Keratinocyte (primary cell): Measurements from ENCODE around the gene HSBP1L1. TPM values are rescaled to one million over a fixed set of nuclear protein-coding genes. Genes with fewer than 3 reads are reported as not detected.

Source experiments
- DNase-seq: peaks from one replicate; pipeline ENCODE4 v3.0.0-alpha.2; 2011; ENCODE audit warnings: low read depth, missing footprints, low spot score
- FAIRE-seq: peaks from 2 replicates; lab custom pipeline; 2011; peaks lifted over from hg19 to GRCh38; lab: Jason Lieb, UNC
- H2AFZ ChIP-seq: 2 replicates; pipeline ENCODE4 v1.6.0; 2012; ENCODE audit warnings: low read length, control low read depth, inconsistent platforms; ENCODE audit not compliant: control insufficient read depth
- H3K27ac ChIP-seq: 2 replicates; pipeline ENCODE4 v1.5.1; 2011; ENCODE audit warnings: low read length; ENCODE audit not compliant: control insufficient read depth, insufficient read depth
- H3K27me3 ChIP-seq: 3 replicates; pipeline ENCODE4 v1.6.0; 2011; ENCODE audit warnings: low read length; ENCODE audit not compliant: control insufficient read depth, insufficient read depth; ENCODE audit errors: extremely low read depth
- H3K36me3 ChIP-seq, 2 experiments: 2 replicates in 1 of 2; 3 replicates in 1 of 2; pipeline ENCODE4 v1.5.1; 2011; ENCODE audit warnings: low read length in 2 of 2, mild to moderate bottlenecking in 1 of 2; ENCODE audit not compliant: control insufficient read depth in 2 of 2, insufficient read depth in 2 of 2; ENCODE audit errors: extremely low read depth in 1 of 2
- H3K4me1 ChIP-seq: 3 replicates; pipeline ENCODE4 v1.5.1; 2011; ENCODE audit warnings: low read length; ENCODE audit not compliant: control insufficient read depth, insufficient read depth; ENCODE audit errors: extremely low read depth
- H3K4me2 ChIP-seq: 3 replicates; pipeline ENCODE4 v1.6.0; 2011; ENCODE audit warnings: low read depth, low read length; ENCODE audit not compliant: control insufficient read depth, insufficient read depth; ENCODE audit errors: extremely low read depth
- H3K4me3 ChIP-seq, 3 experiments: fragments of 200-600 bp in 1 of 3; sonication (generic) in 1 of 3; 2 replicates in 2 of 3; 3 replicates in 1 of 3; pipeline ENCODE4 v1.5.1; 2011 to 2016; ENCODE audit warnings: low read length in 3 of 3, mild to moderate bottlenecking in 3 of 3, control low read depth in 2 of 3, inconsistent platforms in 1 of 3, low read depth in 1 of 3, mixed read lengths in 1 of 3, mixed run types in 1 of 3, moderate library complexity in 1 of 3; ENCODE audit not compliant: control insufficient read depth in 2 of 3, insufficient read depth in 2 of 3; ENCODE audit errors: extremely low read depth in 1 of 3
- H3K79me2 ChIP-seq: 2 replicates; pipeline ENCODE4 v1.6.0; 2012; ENCODE audit warnings: low read length; ENCODE audit not compliant: control insufficient read depth, insufficient read depth
- H3K9ac ChIP-seq: 3 replicates; pipeline ENCODE4 v1.6.0; 2011; ENCODE audit warnings: low read length; ENCODE audit not compliant: control insufficient read depth, insufficient read depth; ENCODE audit errors: extremely low read depth
- H3K9me1 ChIP-seq: 3 replicates; pipeline ENCODE4 v1.6.0; 2011; ENCODE audit warnings: low read length; ENCODE audit not compliant: control insufficient read depth, insufficient read depth; ENCODE audit errors: extremely low read depth
- H3K9me3 ChIP-seq: 2 replicates; pipeline ENCODE4 v1.5.1; 2012; ENCODE audit warnings: low read depth, low read length; ENCODE audit not compliant: control insufficient read depth
- H4K20me1 ChIP-seq: 3 replicates; pipeline ENCODE4 v1.6.0; 2011; ENCODE audit warnings: low read length; ENCODE audit not compliant: control insufficient read depth, insufficient read depth; ENCODE audit errors: extremely low read depth
- CTCF ChIP-seq, 3 experiments: IDR thresholded peaks in 1 of 3; conservative IDR thresholded peaks in 1 of 3; optimal IDR thresholded peaks in 1 of 3; 2 replicates in 2 of 3; 3 replicates in 1 of 3; pipeline versions ENCODE3 to v1.5.1; 2011; ENCODE audit warnings: low read length in 3 of 3, mild to moderate bottlenecking in 3 of 3, moderate library complexity in 2 of 3, control low read depth in 1 of 3, inconsistent platforms in 1 of 3; ENCODE audit not compliant: insufficient read depth in 2 of 3; ENCODE audit errors: extremely low read depth in 1 of 3
- EZH2 ChIP-seq: IDR thresholded peaks from one replicate; pipeline ENCODE4 v1.6.1; 2012; ENCODE audit warnings: inconsistent platforms, mild to moderate bottlenecking, low read length, moderate library complexity
- dilution Hi-C: fragments of 300-500 bp; cut with MboI; formaldehyde crosslinking; loops from one replicate; pipeline ENCODE4 v1.7.0; 2020; ENCODE audit warnings: low sequenced_read_pairs; ENCODE audit not compliant: extremely low pct_ligation_motif_present
- polyA plus RNA-seq, 5 experiments: library from polyadenylated mRNA; depleted of rRNA in 3 of 5; stranded (reverse) in 3 of 5; stranded (forward) in 1 of 5; unstranded in 1 of 5; fragments of >200 nt; gene quantifications; 1 replicate in 1 of 5; 2 replicates in 3 of 5; 3 replicates in 1 of 5; pipeline versions ENCODE4 v1.2.1 to v1.2.3, GENCODE V29; 2011 to 2012; ENCODE audit warnings: missing spikeins in 2 of 5, low read depth in 1 of 5, low replicate concordance in 1 of 5

Gene HSBP1L1
- polyA plus RNA-seq, 1 donor (not counting 4 experiments of a cell fraction or from before 2014, with no cell fraction given), result 49.6 TPM

GRCh38 chr18:79926306-79926705, 38.1 kb upstream of the HSBP1L1 start:
- TF ChIP-seq EZH2 (no peak), CTCF (optimal IDR thresholded peaks at IDR 0.05 in 1 of 3, IDR thresholded peaks at IDR 0.05 in 1 of 3, conservative IDR thresholded peaks at IDR 0.05 in 1 of 3; ENCODE audit: extremely low read depth in 1 of 3, insufficient read depth in 2 of 3, low read length in 3 of 3) (no peak)
- no peaks in the 10 kb centered on the region for H4K20me1 ChIP-seq
- H3K79me2 ChIP-seq, result peaks cover 50% of the 10 kb centered on the region
- no peak overlapping the region for H3K27ac ChIP-seq
- H3K9me3 ChIP-seq, result peaks cover 6% of the 10 kb centered on the region
- no peak overlapping the region for H2AFZ ChIP-seq
- DNase-seq (no peak), FAIRE-seq (no peak)
- no peaks in the 10 kb centered on the region for H3K4me1 ChIP-seq
- H3K4me2 ChIP-seq, result no peak overlapping the region
- H3K9me1 ChIP-seq, result no peaks in the 10 kb centered on the region
- no peak overlapping the region for H3K4me3 ChIP-seq
- no peaks in the 10 kb centered on the region for H3K27me3 ChIP-seq
- dilution Hi-C loops, result no loop called here
- H3K9ac ChIP-seq, result no peak overlapping the region
- peaks cover 20% of the 10 kb centered on the region in 2 experiments for H3K36me3 ChIP-seq

GRCh38 chr18:79926715-79927606, 37.5 kb upstream of the HSBP1L1 start:
- peaks cover 6% of the 10 kb centered on the region for H3K9me3 ChIP-seq
- H3K27ac ChIP-seq, result no peak overlapping the region
- no peak overlapping the region for H3K4me3 ChIP-seq
- H3K79me2 ChIP-seq, result peaks cover 52% of the 10 kb centered on the region
- H3K9ac ChIP-seq, result no peak overlapping the region
- DNase-seq, result no peak
- no peak overlapping the region for H2AFZ ChIP-seq
- no peaks in the 10 kb centered on the region for H3K9me1 ChIP-seq
- no peak for FAIRE-seq
- H3K36me3 ChIP-seq, result peaks cover 17 to 20% of the 10 kb centered on the region in 2 experiments
- no peaks in the 10 kb centered on the region for H4K20me1 ChIP-seq
- no peaks in the 10 kb centered on the region for H3K27me3 ChIP-seq
- TF ChIP-seq EZH2, result no peak
- TF ChIP-seq CTCF (optimal IDR thresholded peaks at IDR 0.05 in 1 of 3, IDR thresholded peaks at IDR 0.05 in 1 of 3, conservative IDR thresholded peaks at IDR 0.05 in 1 of 3; ENCODE audit: extremely low read depth in 1 of 3, insufficient read depth in 2 of 3, low read length in 3 of 3), result no peak
- dilution Hi-C loops, result no loop called here
- H3K4me2 ChIP-seq, result no peak overlapping the region
- H3K4me1 ChIP-seq, result no peaks in the 10 kb centered on the region
